Activated CD8-positive, alpha-beta T cell treated with anti-CD3 and anti-CD28 coated beads for 36 hours (primary cell): ENCODE measurements around the gene PPFIBP2. TPM values are rescaled to one million over a fixed set of nuclear protein-coding genes. Genes with fewer than 3 reads are reported as not detected.

Experiments used
- ATAC-seq: fragments of 200-7000 bp; cut with Tn5 transposase; one replicate; pipeline ENCODE4 v1.10.0; 2021; ENCODE audit warnings: mild to moderate bottlenecking, moderate library complexity
- CTCF ChIA-PET: fragments of 350-600 bp; sonication (Branson Sonifier 250); formaldehyde crosslinking; loops from one replicate; lab custom pipeline; 2021; ENCODE audit warnings: antibody characterized with exemption; lab: Charles Lee
- POLR2A ChIA-PET: fragments of 350-600 bp; sonication (Branson Sonifier 250); formaldehyde crosslinking; loops from one replicate; lab custom pipeline; 2021; ENCODE audit warnings: antibody characterized with exemption; lab: Charles Lee
- DNase-seq: peaks from one replicate; pipeline ENCODE4 v3.0.0-alpha.2; 2020
- H3K27ac Mint-ChIP-seq: one replicate; pipeline ENCODE4 v1.8.0; 2021; ENCODE audit warnings: mild to moderate bottlenecking, mixed read lengths
- H3K27me3 Mint-ChIP-seq: one replicate; pipeline ENCODE4 v1.8.0; 2021; ENCODE audit warnings: mixed read lengths
- H3K36me3 Mint-ChIP-seq: one replicate; pipeline ENCODE4 v1.8.0; 2021; ENCODE audit warnings: low read depth, mixed read lengths
- H3K4me1 Mint-ChIP-seq: one replicate; pipeline ENCODE4 v1.8.0; 2021; ENCODE audit warnings: low read depth, mixed read lengths
- H3K4me3 Mint-ChIP-seq: one replicate; pipeline ENCODE4 v1.8.0; 2021; ENCODE audit warnings: mild to moderate bottlenecking, moderate library complexity, mixed read lengths
- H3K9me3 Mint-ChIP-seq: one replicate; pipeline ENCODE4 v1.8.0; 2021; ENCODE audit warnings: mixed read lengths
- intact Hi-C: fragments of 100-400 bp; cut with micrococcal nuclease; formaldehyde crosslinking; loops from one replicate; pipeline ENCODE4 v1.10.0; 2022
- total RNA-seq, 2 experiments: library from RNA; stranded (reverse); gene quantifications; one replicate each; pipeline ENCODE4 v1.2.3, GENCODE V29; 2021
- TF ChIP-seq, protein P1 (sequence below): fragments of 200-600 bp; IDR thresholded peaks from one replicate; pipeline ENCODE4 v1.8.0; 2022; ENCODE audit warnings: antibody characterized with exemption, mild to moderate bottlenecking

PPFIBP2 gene
- total RNA-seq, 2 experiments from 2014 or later: 13.3 to 14.2 TPM

DNA sequence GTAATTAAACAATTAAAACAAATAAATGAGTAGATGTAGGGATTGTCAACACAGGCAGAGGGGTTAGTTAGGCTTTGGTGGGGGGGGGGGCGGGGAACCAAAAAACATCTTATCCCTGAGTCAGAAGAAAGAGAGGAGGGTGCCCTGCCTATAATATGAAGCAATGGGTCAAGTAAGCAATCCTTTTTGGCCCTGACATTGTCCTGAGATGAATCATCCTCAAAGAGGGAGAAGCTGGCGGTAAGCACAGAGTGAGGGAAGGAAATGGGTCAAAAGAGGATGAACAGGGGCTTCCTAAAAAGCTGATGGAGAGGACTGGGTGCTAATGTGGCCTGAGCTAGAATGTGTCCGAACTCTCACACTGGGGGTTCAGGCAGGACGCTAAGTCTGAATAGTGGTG is 23.7 kb upstream of the PPFIBP2 start:
- ATAC-seq (no peak), DNase-seq (no peak)
- H3K27me3 Mint-ChIP-seq: no peaks in the 10 kb centered on the region

DNA sequence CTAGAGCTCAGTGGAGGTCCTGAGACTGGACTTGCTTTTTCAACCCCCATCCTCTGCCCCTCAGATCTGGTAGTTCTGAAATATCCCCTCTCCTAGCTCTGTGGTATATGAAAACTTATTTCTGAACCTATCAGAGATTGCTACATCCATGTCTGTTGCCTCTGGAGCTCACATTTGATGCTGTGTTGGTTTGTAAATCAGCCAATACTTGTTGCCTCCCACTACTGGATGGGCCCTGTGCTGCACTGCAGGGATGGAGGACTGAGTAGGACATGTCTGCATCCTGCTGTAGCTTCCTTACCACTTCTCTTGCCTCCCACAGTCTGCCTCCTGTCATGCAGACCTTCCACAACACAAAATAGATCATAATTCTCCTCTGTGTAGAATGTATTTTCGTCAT is 23.3 kb upstream of the PPFIBP2 start:
- intact Hi-C loops: no loop called here
- ATAC-seq (no peak), DNase-seq (no peak)
- CTCF ChIA-PET: interaction anchor here (1.5 kb wide), 1 partner anchor 23 kb away, joined by 5 read pairs; the partner anchor contains the start of gene PPFIBP2
- peaks cover 2% of the 10 kb centered on the region for H3K4me1 Mint-ChIP-seq
- no peaks in the 10 kb centered on the region for H3K9me3 Mint-ChIP-seq
- no peak overlapping the region for H3K4me3 Mint-ChIP-seq
- TF ChIP-seq, protein P1, sequence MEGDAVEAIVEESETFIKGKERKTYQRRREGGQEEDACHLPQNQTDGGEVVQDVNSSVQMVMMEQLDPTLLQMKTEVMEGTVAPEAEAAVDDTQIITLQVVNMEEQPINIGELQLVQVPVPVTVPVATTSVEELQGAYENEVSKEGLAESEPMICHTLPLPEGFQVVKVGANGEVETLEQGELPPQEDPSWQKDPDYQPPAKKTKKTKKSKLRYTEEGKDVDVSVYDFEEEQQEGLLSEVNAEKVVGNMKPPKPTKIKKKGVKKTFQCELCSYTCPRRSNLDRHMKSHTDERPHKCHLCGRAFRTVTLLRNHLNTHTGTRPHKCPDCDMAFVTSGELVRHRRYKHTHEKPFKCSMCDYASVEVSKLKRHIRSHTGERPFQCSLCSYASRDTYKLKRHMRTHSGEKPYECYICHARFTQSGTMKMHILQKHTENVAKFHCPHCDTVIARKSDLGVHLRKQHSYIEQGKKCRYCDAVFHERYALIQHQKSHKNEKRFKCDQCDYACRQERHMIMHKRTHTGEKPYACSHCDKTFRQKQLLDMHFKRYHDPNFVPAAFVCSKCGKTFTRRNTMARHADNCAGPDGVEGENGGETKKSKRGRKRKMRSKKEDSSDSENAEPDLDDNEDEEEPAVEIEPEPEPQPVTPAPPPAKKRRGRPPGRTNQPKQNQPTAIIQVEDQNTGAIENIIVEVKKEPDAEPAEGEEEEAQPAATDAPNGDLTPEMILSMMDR: no peak
- POLR2A ChIA-PET: no interaction called here
- no peaks in the 10 kb centered on the region for H3K36me3 Mint-ChIP-seq
- H3K27ac Mint-ChIP-seq: no peak overlapping the region
- H3K27me3 Mint-ChIP-seq: no peaks in the 10 kb centered on the region

More for the DNA sequence above, 23.7 kb upstream of the PPFIBP2 start:
- intact Hi-C loops: no loop called here
- ChIA-PET POLR2A (no interaction called here), CTCF (interaction anchor here (1.5 kb wide), 1 partner anchor 23 kb away, joined by 5 read pairs; the partner anchor contains the start of gene PPFIBP2)
- Mint-ChIP-seq H3K9me3 (no peaks in the 10 kb centered on the region), H3K4me3 (no peak overlapping the region), H3K4me1 (peaks cover 2% of the 10 kb centered on the region), H3K27ac (no peak overlapping the region), H3K36me3 (no peaks in the 10 kb centered on the region)
- TF ChIP-seq, protein P1: no peak

DNA sequence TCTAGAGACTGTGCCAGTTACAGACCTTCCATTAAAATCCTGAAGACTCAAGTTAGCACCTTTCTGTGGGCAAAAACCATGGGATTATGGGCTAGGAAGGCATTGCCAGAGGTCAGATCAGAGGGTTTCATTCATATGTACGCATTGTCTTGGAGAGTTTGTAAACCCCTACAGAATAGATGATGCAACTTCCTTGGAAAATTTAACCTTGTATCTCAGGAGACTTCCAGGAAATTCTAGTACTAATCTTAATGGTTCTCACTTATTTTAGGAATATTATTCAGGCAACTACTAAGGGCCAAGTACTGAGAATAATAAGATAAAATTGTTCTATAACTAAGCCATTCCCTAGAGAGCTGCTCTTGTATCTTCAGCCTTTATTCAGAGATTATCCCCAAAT is 21.5 kb upstream of the PPFIBP2 start:
- ChIA-PET POLR2A (no interaction called here), CTCF (no interaction called here)
- Mint-ChIP-seq H3K4me1 (peaks cover 12% of the 10 kb centered on the region), H3K36me3 (peaks cover 3% of the 10 kb centered on the region), H3K9me3 (no peaks in the 10 kb centered on the region), H3K27ac (no peak overlapping the region), H3K4me3 (no peak overlapping the region), H3K27me3 (no peaks in the 10 kb centered on the region)
- no peak for DNase-seq
- intact Hi-C loops: no loop called here
- TF ChIP-seq, protein P1: no peak
- ATAC-seq: no peak

DNA sequence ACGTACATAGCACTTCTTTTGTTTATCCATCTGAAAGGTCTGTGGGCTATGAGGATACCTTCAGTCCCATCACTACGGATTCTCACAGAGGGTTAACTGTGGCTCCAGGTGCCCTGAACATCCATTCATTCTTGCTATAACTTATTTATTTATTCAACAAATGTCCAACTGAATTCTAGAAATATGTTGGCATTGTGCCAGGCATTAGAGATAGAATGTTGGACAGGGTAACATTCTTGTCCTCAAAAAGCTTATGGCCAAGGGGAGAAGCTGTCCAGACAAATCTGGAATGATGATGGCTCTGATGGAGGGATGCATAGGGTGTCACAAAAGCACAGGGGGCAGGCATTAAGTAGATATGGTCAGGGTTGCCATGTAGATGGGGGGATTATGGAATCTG is 20.1 kb upstream of the PPFIBP2 start:
- TF ChIP-seq, protein P1: no peak
- ChIA-PET POLR2A (no interaction called here), CTCF (no interaction called here)
- no peak for DNase-seq
- Mint-ChIP-seq H3K27me3 (peaks cover 2% of the 10 kb centered on the region), H3K27ac (no peak overlapping the region), H3K4me3 (no peak overlapping the region), H3K36me3 (peaks cover 3% of the 10 kb centered on the region), H3K4me1 (peaks cover 12% of the 10 kb centered on the region), H3K9me3 (no peaks in the 10 kb centered on the region)
- ATAC-seq: no peak
- intact Hi-C loops: no loop called here

DNA sequence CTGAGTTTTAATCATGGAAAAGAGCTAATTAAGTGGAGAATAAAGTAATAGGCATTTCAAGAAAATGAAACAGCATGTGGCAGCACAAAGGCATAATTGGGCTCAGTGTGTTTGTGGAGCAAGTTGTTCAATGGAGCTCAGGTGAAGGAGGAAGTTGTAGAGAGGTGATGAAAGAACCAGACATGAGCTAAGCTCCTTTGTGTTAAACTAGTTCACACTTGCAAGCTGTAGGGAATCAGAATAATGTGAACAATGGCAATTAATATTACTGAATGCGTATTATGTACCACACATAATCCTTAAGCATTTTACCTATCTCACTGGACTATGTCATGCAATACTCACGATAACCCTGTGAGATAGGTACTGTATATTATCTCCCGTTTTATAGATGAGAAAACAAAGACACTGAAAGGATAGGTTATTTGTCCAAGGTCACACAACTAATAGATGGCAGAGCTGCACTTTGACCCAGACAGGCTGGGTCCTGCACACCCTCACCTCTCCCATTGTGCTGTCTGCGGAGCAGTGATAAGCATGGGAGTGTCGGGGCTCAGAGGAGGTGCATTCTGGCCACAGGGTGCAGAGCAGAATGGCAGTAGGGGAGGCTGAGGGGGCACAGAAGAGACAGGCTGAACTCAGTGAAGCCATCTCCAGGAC is 19.6 kb upstream of the PPFIBP2 start:
- no peak for ATAC-seq
- CTCF ChIA-PET: no interaction called here

More for the DNA sequence above, 19.6 kb upstream of the PPFIBP2 start:
- intact Hi-C loops: no loop called here
- H3K27ac Mint-ChIP-seq: no peak overlapping the region
- peaks cover 12% of the 10 kb centered on the region for H3K4me1 Mint-ChIP-seq
- peaks cover 3% of the 10 kb centered on the region for H3K36me3 Mint-ChIP-seq
- POLR2A ChIA-PET: no interaction called here
- peaks cover 2% of the 10 kb centered on the region for H3K27me3 Mint-ChIP-seq
- H3K4me3 Mint-ChIP-seq: no peak overlapping the region
- TF ChIP-seq, protein P1: no peak
- H3K9me3 Mint-ChIP-seq: no peaks in the 10 kb centered on the region
- DNase-seq: no peak
